HG03342 (cell line): ENCODE results near the gene ILKAP.

Experiments
- ATAC-seq: cut with Tn5 transposase; IDR thresholded peaks from one replicate; pipeline ENCODE4 v1.9.1; 2021; ENCODE audit warnings: mild to moderate bottlenecking, moderate library complexity; ENCODE audit not compliant: unreplicated experiment

Gene ILKAP

GRCh38 chr2:238125127-238125885, 78.2 kb downstream of the ILKAP start:
- no peak for ATAC-seq

GRCh38 chr2:238124488-238125126, 78.9 kb downstream of the ILKAP start:
- ATAC-seq, result no peak

- ATAC-seq, result no peak
These were observed 79.5 kb downstream of the ILKAP start for GRCh38 chr2:238123991-238124470.

- no peak for ATAC-seq
These were observed 80.1 kb downstream of the ILKAP start for GRCh38 chr2:238123218-238123971.

GRCh38 chr2:238122287-238123217, 80.9 kb downstream of the ILKAP start:
- ATAC-seq, result no peak

GRCh38 chr2:238121511-238122286, 81.8 kb downstream of the ILKAP start:
- no peak for ATAC-seq

- ATAC-seq, result no peak
These were observed 82.8 kb downstream of the ILKAP start for GRCh38 chr2:238120463-238121298.
